ENCODE results near the gene RICTOR. TPM values are rescaled to one million over a fixed set of nuclear protein-coding genes. Genes with fewer than 3 reads are reported as not detected.

Gene RICTOR
- total and polyA plus RNA-seq, 11 donors, result 6.8 to 76.3 (median 30.8) TPM

- no peak for DNase-seq
- H3K4me3 ChIP-seq, result peak overlapping the region in 9 of 12 donors; percentile 13 to 94 (median 82)
- no peaks in the 10 kb centered on the region for H3K9me3 ChIP-seq
- intact Hi-C loops (cut with DNase I), result loop anchor here in 4 of 10 donors (5.0 to 10.0 kb wide), 4 partner anchors 70 to 632 kb away; partner anchors contain the start of gene OSMR (in 1 of the 4)
- H3K36me3 ChIP-seq, result no peaks in the 10 kb centered on the region
- ATAC-seq, result no peak
- peaks cover 0 to 44% (median 13%) of the 10 kb centered on the region in 12 donors for H3K4me1 ChIP-seq
- TF ChIP-seq, protein P1, sequence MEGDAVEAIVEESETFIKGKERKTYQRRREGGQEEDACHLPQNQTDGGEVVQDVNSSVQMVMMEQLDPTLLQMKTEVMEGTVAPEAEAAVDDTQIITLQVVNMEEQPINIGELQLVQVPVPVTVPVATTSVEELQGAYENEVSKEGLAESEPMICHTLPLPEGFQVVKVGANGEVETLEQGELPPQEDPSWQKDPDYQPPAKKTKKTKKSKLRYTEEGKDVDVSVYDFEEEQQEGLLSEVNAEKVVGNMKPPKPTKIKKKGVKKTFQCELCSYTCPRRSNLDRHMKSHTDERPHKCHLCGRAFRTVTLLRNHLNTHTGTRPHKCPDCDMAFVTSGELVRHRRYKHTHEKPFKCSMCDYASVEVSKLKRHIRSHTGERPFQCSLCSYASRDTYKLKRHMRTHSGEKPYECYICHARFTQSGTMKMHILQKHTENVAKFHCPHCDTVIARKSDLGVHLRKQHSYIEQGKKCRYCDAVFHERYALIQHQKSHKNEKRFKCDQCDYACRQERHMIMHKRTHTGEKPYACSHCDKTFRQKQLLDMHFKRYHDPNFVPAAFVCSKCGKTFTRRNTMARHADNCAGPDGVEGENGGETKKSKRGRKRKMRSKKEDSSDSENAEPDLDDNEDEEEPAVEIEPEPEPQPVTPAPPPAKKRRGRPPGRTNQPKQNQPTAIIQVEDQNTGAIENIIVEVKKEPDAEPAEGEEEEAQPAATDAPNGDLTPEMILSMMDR (IDR thresholded peaks at IDR 0.05), result no peak
- peak overlapping the region; percentile 3 to 99 (median 98) for H3K27ac ChIP-seq
- H3K27me3 ChIP-seq, result no peaks in the 10 kb centered on the region
- 34 to 46% (median 41%) methylated on average over 6 of the region's 6 CpGs for WGBS, 4 donors
These were observed 2.8 kb upstream of the RICTOR start for GRCh38 chr5:39076757-39077728.

DNA sequence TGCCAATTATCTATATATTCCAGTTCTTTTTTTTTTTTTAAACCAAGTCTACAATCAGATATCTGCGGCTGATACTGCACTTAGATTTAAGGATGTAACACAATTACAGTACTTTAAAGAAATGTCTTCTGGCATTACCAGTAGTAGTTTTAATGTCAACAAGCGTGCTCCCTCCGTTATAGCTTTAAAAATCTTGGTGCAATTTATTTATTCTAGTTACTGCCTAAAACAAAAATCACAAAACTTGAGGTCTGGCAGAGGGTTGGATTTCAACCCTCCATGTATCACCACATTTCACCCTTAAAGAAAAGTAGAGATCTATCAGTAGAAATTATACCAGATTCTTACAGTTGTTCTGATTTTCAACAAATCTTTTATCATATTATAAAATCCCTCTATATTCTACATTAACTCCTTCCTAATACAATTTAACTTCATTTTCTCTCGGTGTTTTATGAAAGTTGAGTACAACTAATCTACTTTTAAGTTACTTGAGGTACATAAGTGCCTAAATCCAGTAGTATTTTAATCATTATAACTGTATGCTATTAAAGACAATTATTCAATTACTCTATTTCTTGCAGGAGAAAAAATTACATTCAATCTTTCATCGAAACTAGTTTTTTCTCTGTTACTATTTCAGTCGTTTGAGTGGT, 2.0 kb upstream of the RICTOR start:
- Histone ChIP-seq H3K27me3 (no peaks in the 10 kb centered on the region), H3K27ac (peak overlapping the region; percentile 3 to 99 (median 98)), H3K4me1 (peaks cover 0 to 52% (median 18%) of the 10 kb centered on the region in 12 donors), H3K4me3 (peak overlapping the region in 9 of 12 donors; percentile 76 to 94 (median 87)), H3K9me3 (no peaks in the 10 kb centered on the region), H3K36me3 (no peaks in the 10 kb centered on the region)
- TF ChIP-seq POLR2A (IDR thresholded peaks at IDR 0.05), result no peak
- TF ChIP-seq, protein P1 (IDR thresholded peaks at IDR 0.05), result no peak
- ATAC-seq (no peak), DNase-seq (no peak)
- 56 to 64% (median 58%) methylated on average over 6 of the region's 6 CpGs for WGBS, 4 donors
- intact Hi-C loops (cut with DNase I), result loop anchor here in 4 of 10 donors (5.0 to 10.0 kb wide), 4 partner anchors 69 to 631 kb away; partner anchors contain the start of gene OSMR (in 1 of the 4)

DNA sequence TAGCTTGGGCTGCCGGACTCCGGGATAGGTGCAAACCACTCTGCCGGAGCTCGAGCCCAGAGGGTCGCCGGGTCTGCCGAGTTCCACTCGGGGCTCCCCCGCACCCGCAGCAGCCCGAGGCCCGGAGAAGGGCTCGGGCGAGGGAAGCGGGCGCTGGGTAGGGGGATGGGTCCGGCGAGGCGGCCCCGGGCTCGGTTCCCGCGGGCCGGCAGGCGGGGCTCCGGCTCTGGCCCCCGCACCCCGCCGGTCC, 507 bp downstream of the RICTOR start:
- TF ChIP-seq, protein P1 (IDR thresholded peaks at IDR 0.05), result peak in 1 of 12 donors; percentile 4
- TF ChIP-seq POLR2A (IDR thresholded peaks at IDR 0.05), result no peak
- Histone ChIP-seq H3K9me3 (no peaks in the 10 kb centered on the region), H3K27ac (peak overlapping the region; percentile 94 to 99 (median 98)), H3K27me3 (no peaks in the 10 kb centered on the region), H3K36me3 (peaks cover 0 to 10% (median under 1%) of the 10 kb centered on the region in 9 donors), H3K4me1 (peaks cover 0 to 57% (median 29%) of the 10 kb centered on the region in 12 donors), H3K4me3 (peak overlapping the region; percentile 60 to 94 (median 88))
- WGBS, 4 donors, result 0% methylated on average over 13 to 29 of the region's 29 CpGs; no CpG with 5 or more reads in 1 of the 4 donors
- DNase-seq, result peak in 3 of 5 donors; percentile 33 to 72 (median 55)
- intact Hi-C loops (cut with DNase I), result loop anchor here in 5 of 10 donors (2.0 to 10.0 kb wide), 7 partner anchors 51 to 629 kb away; partner anchors contain the start of gene OSMR (in 1 of the 5)
- ATAC-seq, result peak in 1 of 4 donors; percentile 53
